ENCODE results near the gene TNKS1BP1. TPM values are rescaled to one million over a fixed set of nuclear protein-coding genes. Genes with fewer than 3 reads are reported as not detected.

Gene TNKS1BP1
- total and polyA plus RNA-seq, 2 experiments from 2014 or later, result 64.2 to 72.2 TPM

DNA sequence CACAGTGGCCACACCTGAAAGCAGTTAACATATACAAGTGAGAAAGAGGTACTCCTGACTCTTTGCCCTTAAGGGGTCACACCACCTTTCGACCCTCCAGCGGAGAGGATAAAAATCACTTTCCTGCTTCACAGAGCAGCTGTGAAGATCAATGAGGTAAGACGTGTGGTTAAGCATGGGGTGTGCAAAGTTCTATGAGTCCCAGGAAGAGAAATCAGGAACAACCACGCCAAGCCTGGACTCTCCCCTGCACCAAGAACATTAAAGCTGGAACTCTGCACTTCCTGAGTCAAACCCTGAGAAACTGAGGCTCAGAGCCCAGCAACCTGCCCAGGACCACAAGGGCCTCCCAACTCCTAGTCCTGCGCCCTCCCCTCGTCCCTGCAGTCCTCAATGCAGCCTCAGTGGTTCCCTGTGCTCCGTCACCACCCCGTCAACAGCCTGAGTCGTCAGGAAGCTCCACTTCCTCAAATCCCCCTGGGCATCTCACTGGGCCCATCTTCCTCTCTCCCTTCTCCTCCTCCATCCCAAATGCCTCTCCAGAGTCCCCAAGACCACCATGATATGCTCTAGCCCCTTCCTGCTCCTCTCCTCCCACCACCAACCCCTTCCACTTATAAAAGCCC, 17.7 kb downstream of the TNKS1BP1 start:
- no peaks in the 10 kb centered on the region for H3K27me3 ChIP-seq (ENCODE audit: insufficient read depth)
- no peak overlapping the region for H3K4me2 ChIP-seq
- Mint-ChIP-seq H3K4me1 (peaks cover 52% of the 10 kb centered on the region), H3K27ac (no peak overlapping the region), H3K27me3 (ENCODE audit: insufficient read depth, low read depth, poor library complexity) (peaks cover 16% of the 10 kb centered on the region), H3K9me3 (no peaks in the 10 kb centered on the region; the same call in 2 of the 3 replicates), H3K36me3 (ENCODE audit: low read depth) (peaks cover 79% of the 10 kb centered on the region), H3K4me3 (no peak overlapping the region)
- no peak overlapping the region for H3K4me3 ChIP-seq
- peaks cover 8% of the 10 kb centered on the region; the same call in 1 of the 2 replicates for H3F3A ChIP-seq (replicated peaks; ENCODE audit: low read depth)
- no peak for ATAC-seq
- H3K4me1 ChIP-seq (ENCODE audit: insufficient read depth), result peaks cover 13% of the 10 kb centered on the region
- no peaks in the 10 kb centered on the region for H3K9me2 ChIP-seq (ENCODE audit: insufficient read depth)
- TF ChIP-seq JUNB (IDR thresholded peaks at IDR 0.05; ENCODE audit: unreplicated experiment) (no peak), STAT1 (IDR thresholded peaks at IDR 0.05; ENCODE audit: unreplicated experiment) (no peak), CREB1 (CRISPR knock-in tag; IDR thresholded peaks at IDR 0.05; ENCODE audit: low read depth) (no peak), ZNF331 (CRISPR knock-in tag; IDR thresholded peaks at IDR 0.05; ENCODE audit: low read depth) (no peak), POLR2AphosphoS5 (IDR thresholded peaks at IDR 0.05; ENCODE audit: low read depth) (no peak), ZNF114 (CRISPR knock-in tag; IDR thresholded peaks at IDR 0.05) (no peak), NANOG (IDR thresholded peaks at IDR 0.05; ENCODE audit: borderline replicate concordance) (no peak), EZH2 (IDR thresholded peaks at IDR 0.05; ENCODE audit: low read depth, unreplicated experiment) (no peak), EZH2phosphoT487 (IDR thresholded peaks at IDR 0.05; ENCODE audit: unreplicated experiment) (no peak)
- TF ChIP-seq, protein P1, sequence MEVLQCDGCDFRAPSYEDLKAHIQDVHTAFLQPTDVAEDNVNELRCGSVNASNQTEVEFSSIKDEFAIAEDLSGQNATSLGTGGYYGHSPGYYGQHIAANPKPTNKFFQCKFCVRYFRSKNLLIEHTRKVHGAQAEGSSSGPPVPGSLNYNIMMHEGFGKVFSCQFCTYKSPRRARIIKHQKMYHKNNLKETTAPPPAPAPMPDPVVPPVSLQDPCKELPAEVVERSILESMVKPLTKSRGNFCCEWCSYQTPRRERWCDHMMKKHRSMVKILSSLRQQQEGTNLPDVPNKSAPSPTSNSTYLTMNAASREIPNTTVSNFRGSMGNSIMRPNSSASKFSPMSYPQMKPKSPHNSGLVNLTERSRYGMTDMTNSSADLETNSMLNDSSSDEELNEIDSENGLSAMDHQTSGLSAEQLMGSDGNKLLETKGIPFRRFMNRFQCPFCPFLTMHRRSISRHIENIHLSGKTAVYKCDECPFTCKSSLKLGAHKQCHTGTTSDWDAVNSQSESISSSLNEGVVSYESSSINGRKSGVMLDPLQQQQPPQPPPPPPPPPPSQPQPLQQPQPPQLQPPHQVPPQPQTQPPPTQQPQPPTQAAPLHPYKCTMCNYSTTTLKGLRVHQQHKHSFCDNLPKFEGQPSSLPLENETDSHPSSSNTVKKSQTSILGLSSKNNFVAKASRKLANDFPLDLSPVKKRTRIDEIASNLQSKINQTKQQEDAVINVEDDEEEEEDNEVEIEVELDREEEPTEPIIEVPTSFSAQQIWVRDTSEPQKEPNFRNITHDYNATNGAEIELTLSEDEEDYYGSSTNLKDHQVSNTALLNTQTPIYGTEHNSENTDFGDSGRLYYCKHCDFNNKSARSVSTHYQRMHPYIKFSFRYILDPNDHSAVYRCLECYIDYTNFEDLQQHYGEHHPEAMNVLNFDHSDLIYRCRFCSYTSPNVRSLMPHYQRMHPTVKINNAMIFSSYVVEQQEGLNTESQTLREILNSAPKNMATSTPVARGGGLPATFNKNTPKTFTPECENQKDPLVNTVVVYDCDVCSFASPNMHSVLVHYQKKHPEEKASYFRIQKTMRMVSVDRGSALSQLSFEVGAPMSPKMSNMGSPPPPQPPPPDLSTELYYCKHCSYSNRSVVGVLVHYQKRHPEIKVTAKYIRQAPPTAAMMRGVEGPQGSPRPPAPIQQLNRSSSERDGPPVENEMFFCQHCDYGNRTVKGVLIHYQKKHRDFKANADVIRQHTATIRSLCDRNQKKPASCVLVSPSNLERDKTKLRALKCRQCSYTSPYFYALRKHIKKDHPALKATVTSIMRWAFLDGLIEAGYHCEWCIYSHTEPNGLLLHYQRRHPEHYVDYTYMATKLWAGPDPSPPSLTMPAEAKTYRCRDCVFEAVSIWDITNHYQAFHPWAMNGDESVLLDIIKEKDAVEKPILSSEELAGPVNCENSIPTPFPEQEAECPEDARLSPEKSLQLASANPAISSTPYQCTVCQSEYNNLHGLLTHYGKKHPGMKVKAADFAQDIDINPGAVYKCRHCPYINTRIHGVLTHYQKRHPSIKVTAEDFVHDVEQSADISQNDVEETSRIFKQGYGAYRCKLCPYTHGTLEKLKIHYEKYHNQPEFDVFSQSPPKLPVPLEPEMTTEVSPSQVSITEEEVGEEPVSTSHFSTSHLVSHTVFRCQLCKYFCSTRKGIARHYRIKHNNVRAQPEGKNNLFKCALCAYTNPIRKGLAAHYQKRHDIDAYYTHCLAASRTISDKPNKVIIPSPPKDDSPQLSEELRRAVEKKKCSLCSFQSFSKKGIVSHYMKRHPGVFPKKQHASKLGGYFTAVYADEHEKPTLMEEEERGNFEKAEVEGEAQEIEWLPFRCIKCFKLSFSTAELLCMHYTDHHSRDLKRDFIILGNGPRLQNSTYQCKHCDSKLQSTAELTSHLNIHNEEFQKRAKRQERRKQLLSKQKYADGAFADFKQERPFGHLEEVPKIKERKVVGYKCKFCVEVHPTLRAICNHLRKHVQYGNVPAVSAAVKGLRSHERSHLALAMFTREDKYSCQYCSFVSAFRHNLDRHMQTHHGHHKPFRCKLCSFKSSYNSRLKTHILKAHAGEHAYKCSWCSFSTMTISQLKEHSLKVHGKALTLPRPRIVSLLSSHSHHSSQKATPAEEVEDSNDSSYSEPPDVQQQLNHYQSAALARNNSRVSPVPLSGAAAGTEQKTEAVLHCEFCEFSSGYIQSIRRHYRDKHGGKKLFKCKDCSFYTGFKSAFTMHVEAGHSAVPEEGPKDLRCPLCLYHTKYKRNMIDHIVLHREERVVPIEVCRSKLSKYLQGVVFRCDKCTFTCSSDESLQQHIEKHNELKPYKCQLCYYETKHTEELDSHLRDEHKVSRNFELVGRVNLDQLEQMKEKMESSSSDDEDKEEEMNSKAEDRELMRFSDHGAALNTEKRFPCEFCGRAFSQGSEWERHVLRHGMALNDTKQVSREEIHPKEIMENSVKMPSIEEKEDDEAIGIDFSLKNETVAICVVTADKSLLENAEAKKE (CRISPR knock-in tag; IDR thresholded peaks at IDR 0.05), result no peak
- TF ChIP-seq, protein P2, sequence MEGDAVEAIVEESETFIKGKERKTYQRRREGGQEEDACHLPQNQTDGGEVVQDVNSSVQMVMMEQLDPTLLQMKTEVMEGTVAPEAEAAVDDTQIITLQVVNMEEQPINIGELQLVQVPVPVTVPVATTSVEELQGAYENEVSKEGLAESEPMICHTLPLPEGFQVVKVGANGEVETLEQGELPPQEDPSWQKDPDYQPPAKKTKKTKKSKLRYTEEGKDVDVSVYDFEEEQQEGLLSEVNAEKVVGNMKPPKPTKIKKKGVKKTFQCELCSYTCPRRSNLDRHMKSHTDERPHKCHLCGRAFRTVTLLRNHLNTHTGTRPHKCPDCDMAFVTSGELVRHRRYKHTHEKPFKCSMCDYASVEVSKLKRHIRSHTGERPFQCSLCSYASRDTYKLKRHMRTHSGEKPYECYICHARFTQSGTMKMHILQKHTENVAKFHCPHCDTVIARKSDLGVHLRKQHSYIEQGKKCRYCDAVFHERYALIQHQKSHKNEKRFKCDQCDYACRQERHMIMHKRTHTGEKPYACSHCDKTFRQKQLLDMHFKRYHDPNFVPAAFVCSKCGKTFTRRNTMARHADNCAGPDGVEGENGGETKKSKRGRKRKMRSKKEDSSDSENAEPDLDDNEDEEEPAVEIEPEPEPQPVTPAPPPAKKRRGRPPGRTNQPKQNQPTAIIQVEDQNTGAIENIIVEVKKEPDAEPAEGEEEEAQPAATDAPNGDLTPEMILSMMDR (conservative IDR thresholded peaks at IDR 0.05; ENCODE audit: low read depth in 2 of 2), result no peak
- TF ChIP-seq, protein P3, sequence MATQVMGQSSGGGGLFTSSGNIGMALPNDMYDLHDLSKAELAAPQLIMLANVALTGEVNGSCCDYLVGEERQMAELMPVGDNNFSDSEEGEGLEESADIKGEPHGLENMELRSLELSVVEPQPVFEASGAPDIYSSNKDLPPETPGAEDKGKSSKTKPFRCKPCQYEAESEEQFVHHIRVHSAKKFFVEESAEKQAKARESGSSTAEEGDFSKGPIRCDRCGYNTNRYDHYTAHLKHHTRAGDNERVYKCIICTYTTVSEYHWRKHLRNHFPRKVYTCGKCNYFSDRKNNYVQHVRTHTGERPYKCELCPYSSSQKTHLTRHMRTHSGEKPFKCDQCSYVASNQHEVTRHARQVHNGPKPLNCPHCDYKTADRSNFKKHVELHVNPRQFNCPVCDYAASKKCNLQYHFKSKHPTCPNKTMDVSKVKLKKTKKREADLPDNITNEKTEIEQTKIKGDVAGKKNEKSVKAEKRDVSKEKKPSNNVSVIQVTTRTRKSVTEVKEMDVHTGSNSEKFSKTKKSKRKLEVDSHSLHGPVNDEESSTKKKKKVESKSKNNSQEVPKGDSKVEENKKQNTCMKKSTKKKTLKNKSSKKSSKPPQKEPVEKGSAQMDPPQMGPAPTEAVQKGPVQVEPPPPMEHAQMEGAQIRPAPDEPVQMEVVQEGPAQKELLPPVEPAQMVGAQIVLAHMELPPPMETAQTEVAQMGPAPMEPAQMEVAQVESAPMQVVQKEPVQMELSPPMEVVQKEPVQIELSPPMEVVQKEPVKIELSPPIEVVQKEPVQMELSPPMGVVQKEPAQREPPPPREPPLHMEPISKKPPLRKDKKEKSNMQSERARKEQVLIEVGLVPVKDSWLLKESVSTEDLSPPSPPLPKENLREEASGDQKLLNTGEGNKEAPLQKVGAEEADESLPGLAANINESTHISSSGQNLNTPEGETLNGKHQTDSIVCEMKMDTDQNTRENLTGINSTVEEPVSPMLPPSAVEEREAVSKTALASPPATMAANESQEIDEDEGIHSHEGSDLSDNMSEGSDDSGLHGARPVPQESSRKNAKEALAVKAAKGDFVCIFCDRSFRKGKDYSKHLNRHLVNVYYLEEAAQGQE (IDR thresholded peaks at IDR 0.05; ENCODE audit: unreplicated experiment), result no peak
- TF ChIP-seq, protein P4, sequence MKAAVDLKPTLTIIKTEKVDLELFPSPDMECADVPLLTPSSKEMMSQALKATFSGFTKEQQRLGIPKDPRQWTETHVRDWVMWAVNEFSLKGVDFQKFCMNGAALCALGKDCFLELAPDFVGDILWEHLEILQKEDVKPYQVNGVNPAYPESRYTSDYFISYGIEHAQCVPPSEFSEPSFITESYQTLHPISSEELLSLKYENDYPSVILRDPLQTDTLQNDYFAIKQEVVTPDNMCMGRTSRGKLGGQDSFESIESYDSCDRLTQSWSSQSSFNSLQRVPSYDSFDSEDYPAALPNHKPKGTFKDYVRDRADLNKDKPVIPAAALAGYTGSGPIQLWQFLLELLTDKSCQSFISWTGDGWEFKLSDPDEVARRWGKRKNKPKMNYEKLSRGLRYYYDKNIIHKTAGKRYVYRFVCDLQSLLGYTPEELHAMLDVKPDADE (IDR thresholded peaks at IDR 0.05), result no peak
- H2AFZ ChIP-seq, result no peak overlapping the region
- peaks cover 25% of the 10 kb centered on the region for H4K20me1 ChIP-seq (replicated peaks; ENCODE audit: insufficient read depth)
- peaks cover 53% of the 10 kb centered on the region for H3K79me2 ChIP-seq (replicated peaks; ENCODE audit: insufficient read depth)
- H3K27ac ChIP-seq (ENCODE audit: low read depth), result no peak overlapping the region
- no peak for DNase-seq (ENCODE audit: low spot score)
- H3K36me3 ChIP-seq (ENCODE audit: insufficient read depth), result peaks cover 19% of the 10 kb centered on the region

All from GM23338 (cell line).